ENCODE measurements around the gene COL4A6. TPM values are rescaled to one million over a fixed set of nuclear protein-coding genes. Genes with fewer than 3 reads are reported as not detected.

Gene COL4A6
- total and polyA plus RNA-seq, 2 of the 4 experiments (the other 2 are of a cell fraction), result 0.36 to 0.74 TPM

DNA sequence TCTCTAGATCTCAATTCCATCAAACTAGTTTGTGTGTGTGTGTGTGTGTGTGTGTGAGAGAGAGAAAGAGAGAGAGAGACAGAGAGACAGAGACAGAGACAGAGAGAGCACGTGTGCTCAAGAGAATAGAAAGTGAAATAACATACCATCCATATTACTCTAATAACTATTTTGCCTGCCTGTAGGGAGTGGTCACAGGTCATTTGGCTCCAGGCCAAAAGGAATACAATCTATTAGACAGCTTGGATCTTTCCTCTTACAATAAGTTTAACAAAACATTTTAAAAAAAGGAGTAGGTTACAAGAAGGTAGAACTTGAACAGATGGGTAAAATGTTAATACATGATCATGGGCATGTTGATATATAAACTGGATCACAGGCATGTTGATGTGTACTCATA, 76.2 kb downstream of the COL4A6 start:
- H3K27ac ChIP-seq (ENCODE audit: insufficient read depth, low read length), result no peak overlapping the region
- in situ Hi-C loops (cut with MboI; ENCODE audit: low sequenced_read_pairs) (no loop called here), dilution Hi-C loops (cut with HindIII; ENCODE audit: low sequenced_read_pairs, unreplicated experiment) (no loop called here), intact Hi-C loops (cut with micrococcal nuclease) (no loop called here)
- no peak overlapping the region for H3K18ac ChIP-seq (ENCODE audit: low read depth, low read length)
- H3K4me2 ChIP-seq (ENCODE audit: low read depth, low read length), result no peak overlapping the region
- BruUV-seq (replicated peaks), result no TSS peak
- H4K8ac ChIP-seq (ENCODE audit: low read depth in 2 of 2, low read length in 2 of 2), result no peak overlapping the region
- no peak overlapping the region for H4K91ac ChIP-seq (ENCODE audit: insufficient read depth, low read depth, low read length)
- ChIA-PET CTCF (no interaction called here), POLR2A (ENCODE audit: unreplicated experiment) (no interaction called here)
- H2BK15ac ChIP-seq (ENCODE audit: low read depth, low read length), result no peak overlapping the region
- no peak overlapping the region for H2AK5ac ChIP-seq (ENCODE audit: low read depth, low read length)
- no peak overlapping the region for H2AK9ac ChIP-seq (replicated peaks; ENCODE audit: low read depth, low read length, poor library complexity)
- no peak for ATAC-seq (ENCODE audit: low read depth)
- H3K9me1 ChIP-seq (ENCODE audit: insufficient read depth, low read length), result no peaks in the 10 kb centered on the region
- H4K20me1 ChIP-seq (ENCODE audit: insufficient read depth, low read length), result no peaks in the 10 kb centered on the region
- no peak overlapping the region for H2BK120ac ChIP-seq (ENCODE audit: low read depth, low read length)
- TF ChIP-seq, protein P1, sequence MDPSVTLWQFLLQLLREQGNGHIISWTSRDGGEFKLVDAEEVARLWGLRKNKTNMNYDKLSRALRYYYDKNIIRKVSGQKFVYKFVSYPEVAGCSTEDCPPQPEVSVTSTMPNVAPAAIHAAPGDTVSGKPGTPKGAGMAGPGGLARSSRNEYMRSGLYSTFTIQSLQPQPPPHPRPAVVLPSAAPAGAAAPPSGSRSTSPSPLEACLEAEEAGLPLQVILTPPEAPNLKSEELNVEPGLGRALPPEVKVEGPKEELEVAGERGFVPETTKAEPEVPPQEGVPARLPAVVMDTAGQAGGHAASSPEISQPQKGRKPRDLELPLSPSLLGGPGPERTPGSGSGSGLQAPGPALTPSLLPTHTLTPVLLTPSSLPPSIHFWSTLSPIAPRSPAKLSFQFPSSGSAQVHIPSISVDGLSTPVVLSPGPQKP (IDR thresholded peaks at IDR 0.05; ENCODE audit: borderline replicate concordance, low read depth, low read length), result no peak
- no peak for TF ChIP-seq FOS (IDR thresholded peaks at IDR 0.05; ENCODE audit: low read depth, low read length)
- H3K36me3 ChIP-seq (ENCODE audit: control insufficient read depth, insufficient read depth, low read length), result no peaks in the 10 kb centered on the region
- no peaks in the 10 kb centered on the region for H3K79me1 ChIP-seq (ENCODE audit: low read depth in 1 of 2, low read length in 2 of 2)
- no peak overlapping the region for H4K5ac ChIP-seq (ENCODE audit: low read depth, low read length)
- H2BK5ac ChIP-seq (ENCODE audit: low read depth, low read length, poor library complexity, severe bottlenecking), result no peak overlapping the region
- WGBS, 2 experiments (ENCODE audit: extremely low coverage in 2 of 2, insufficient read length in 1 of 2), result no CpG with 5 or more reads among the region's 1 CpG
- no peaks in the 10 kb centered on the region; the same call in 1 of the 2 replicates for H3K27me3 ChIP-seq (ENCODE audit: control insufficient read depth, insufficient read depth, low read length)
- no peak overlapping the region for H3K23ac ChIP-seq (ENCODE audit: low read depth, low read length)
- DNase-seq, result no peak
- H3K4me1 ChIP-seq (ENCODE audit: control insufficient read depth, insufficient read depth, low read length), result no peaks in the 10 kb centered on the region
- H3K4ac ChIP-seq (ENCODE audit: low read depth, low read length), result no peak overlapping the region
- no peak overlapping the region for H2AFZ ChIP-seq (replicated peaks; ENCODE audit: low read length, poor library complexity)
- H3K9ac ChIP-seq (ENCODE audit: low read depth, low read length), result no peak overlapping the region
- no peak overlapping the region for H3K56ac ChIP-seq (ENCODE audit: extremely low read depth, insufficient read depth, low read length)
- no peak overlapping the region for H3K14ac ChIP-seq (replicated peaks; ENCODE audit: low read depth, low read length)
- H3K9me3 ChIP-seq (ENCODE audit: control insufficient read depth, insufficient read depth, low read length), result no peaks in the 10 kb centered on the region
- H3K4me3 ChIP-seq (ENCODE audit: insufficient read depth, low read depth, low read length), result no peak overlapping the region
- H2BK20ac ChIP-seq (ENCODE audit: low read depth, low read length), result no peak overlapping the region
